K562 (cell line): ENCODE measurements around the gene NEUROD2. TPM values are rescaled to one million over a fixed set of nuclear protein-coding genes. Genes with fewer than 3 reads are reported as not detected.
A peak's percentile ranks its signal among the peaks of the same experiment; 100 is the strongest.

ENCODE experiments used
- ATAC-seq: fragments of 200-7000 bp; cut with Tn5 transposase; 3 replicates; pipeline ENCODE4 v1.9.1; 2020; ENCODE audit warnings: moderate library complexity
- BruUV-seq: library from RNA; stranded (reverse); fragments of 400-500 nt; replicated peaks from 2 replicates; lab custom pipeline; 2021; lab: Mats Ljungman, UMichigan
- CTCF ChIA-PET: fragments of 300-600 bp; formaldehyde crosslinking; extraction: SDS; loops from one replicate; lab custom pipeline; 2021; ENCODE audit warnings: low intra/inter-chr PET ratio; lab: Yijun Ruan, JAX
- POLR2A ChIA-PET: fragments of 300-600, 350-650 bp; sonication (Branson Sonifier 250); formaldehyde crosslinking; extraction: SDS; loops from one replicate; lab custom pipeline; 2021; ENCODE audit warnings: antibody characterized with exemption, inconsistent platforms; lab: Yijun Ruan, JAX
- DNase-seq, 4 experiments: peaks; one replicate each; pipeline versions ENCODE4 v3.0.0 to v3.0.0-alpha.2; 2011 to 2018; ENCODE audit warnings: low spot score in 3 of 4, mixed read lengths in 3 of 4; ENCODE audit errors: extremely low read depth in 1 of 4
- FAIRE-seq: peaks from 2 replicates; lab custom pipeline; 2011; peaks lifted over from hg19 to GRCh38; lab: Jason Lieb, UNC
- H2AFZ ChIP-seq: 2 replicates; pipeline ENCODE4 v1.6.0; 2011; ENCODE audit warnings: low read depth, low read length, control low read depth, inconsistent platforms
- H3K27ac ChIP-seq: fragments of 200-600 bp; 3 replicates; pipeline ENCODE4 v1.8.0; 2011; ENCODE audit warnings: low read depth, mild to moderate bottlenecking, control low read depth, inconsistent platforms, low read length, moderate library complexity, mixed read lengths; ENCODE audit errors: extremely low read depth
- H3K27me3 ChIP-seq, 2 experiments: fragments of 300-600 bp in 1 of 2; 2 replicates in 1 of 2; 3 replicates in 1 of 2; pipeline versions ENCODE4 v1.6.0 to v1.8.0; 2011; ENCODE audit warnings: inconsistent platforms in 2 of 2, low read length in 2 of 2, mild to moderate bottlenecking in 1 of 2, mixed read lengths in 1 of 2, moderate library complexity in 1 of 2; ENCODE audit not compliant: control insufficient read depth in 2 of 2, insufficient read depth in 2 of 2
- H3K36me3 ChIP-seq: fragments of 300-600 bp; 3 replicates; pipeline ENCODE4 v1.8.0; 2011; ENCODE audit warnings: mild to moderate bottlenecking, low read length, inconsistent platforms; ENCODE audit not compliant: control insufficient read depth, insufficient read depth
- H3K4me1 ChIP-seq, 2 experiments: fragments of 200-600 bp in 1 of 2; replicated peaks in 1 of 2; 2 replicates in 1 of 2; 3 replicates in 1 of 2; pipeline versions ENCODE4 v1.5.1 to v1.8.0; 2011; ENCODE audit warnings: inconsistent platforms in 2 of 2, low read length in 2 of 2, mild to moderate bottlenecking in 1 of 2, mixed read lengths in 1 of 2, moderate library complexity in 1 of 2; ENCODE audit not compliant: control insufficient read depth in 2 of 2, insufficient read depth in 2 of 2
- H3K4me2 ChIP-seq: 2 replicates; pipeline ENCODE4 v1.6.1; 2011; ENCODE audit warnings: low read length, control low read depth, inconsistent platforms, mixed read lengths; ENCODE audit not compliant: insufficient read depth
- H3K4me3 ChIP-seq: fragments of 200-600 bp; sonication (generic), shearing (Covaris generic); 2 replicates; pipeline ENCODE4 v1.5.1; 2016; ENCODE audit warnings: control low read depth, inconsistent platforms
- H3K79me2 ChIP-seq: fragments of 200-600 bp; 3 replicates; pipeline ENCODE4 v1.8.0; 2011; ENCODE audit warnings: low read length, inconsistent platforms; ENCODE audit not compliant: control insufficient read depth, insufficient read depth
- H3K9ac ChIP-seq, 2 experiments: 2 replicates each; pipeline versions ENCODE4 v1.6.0 to v1.6.1; 2011; ENCODE audit warnings: low read depth in 2 of 2, low read length in 2 of 2, control low read depth in 1 of 2, inconsistent platforms in 1 of 2, mild to moderate bottlenecking in 1 of 2, mixed read lengths in 1 of 2; ENCODE audit not compliant: insufficient read depth in 1 of 2
- H3K9me1 ChIP-seq: one replicate; pipeline ENCODE4 v1.6.0; 2011; ENCODE audit warnings: inconsistent platforms, mild to moderate bottlenecking, low read length, moderate library complexity; ENCODE audit not compliant: control insufficient read depth, insufficient read depth
- H3K9me3 ChIP-seq: replicated peaks from 2 replicates; pipeline ENCODE4 v1.5.1; 2011; ENCODE audit warnings: low read depth, low read length, inconsistent platforms; ENCODE audit not compliant: control insufficient read depth, insufficient read depth
- H4K20me1 ChIP-seq: replicated peaks from 2 replicates; pipeline ENCODE4 v1.6.1; 2011; ENCODE audit warnings: low read length, inconsistent platforms, mixed read lengths; ENCODE audit not compliant: control insufficient read depth, insufficient read depth
- BCOR ChIP-seq: fragments of 450-650 bp; IDR thresholded peaks from 2 replicates; pipeline ENCODE4 v1.6.1; 2016
- CHD2 ChIP-seq: IDR thresholded peaks from 2 replicates; pipeline ENCODE4 v1.6.1; 2011; ENCODE audit warnings: low read depth, low read length
- EGR1 ChIP-seq: fragments of 450-650 bp; conservative IDR thresholded peaks from 2 replicates; pipeline ENCODE4 v1.6.1; 2017; ENCODE audit warnings: mild to moderate bottlenecking
- RBM25 ChIP-seq: fragments of 200-400 bp; formaldehyde crosslinking; IDR thresholded peaks from 2 replicates; pipeline ENCODE4 v1.6.1; 2018; ENCODE audit warnings: low read length, low read depth, moderate library complexity; ENCODE audit not compliant: severe bottlenecking
- ZFPM2 ChIP-seq: fragments of 250-450 bp; sonication (Bioruptor Pico); IDR thresholded peaks from 2 replicates; pipeline ENCODE4 v1.5.1; 2022; ENCODE audit warnings: mild to moderate bottlenecking
- WGBS: fragments of 100-300 bp; shearing (Covaris generic); methylation state at CpG from one replicate; pipeline ENCODE4 v1.1.6; 2016; ENCODE audit warnings: low coverage, mixed read lengths; ENCODE audit not compliant: insufficient coverage; ENCODE audit errors: missing lambda C conversion rate; 5-methylcytosine and 5-hydroxymethylcytosine counted together
- in situ Hi-C: fragments of 300-500 bp; cut with MboI; formaldehyde crosslinking; loops from 4 replicates; pipeline ENCODE4 v1.15.0; 2018; ENCODE audit warnings: inconsistent platforms, mixed read lengths
- intact Hi-C: fragments of 100-400 bp; cut with micrococcal nuclease; formaldehyde crosslinking; loops from 2 replicates; pipeline ENCODE4 v1.14.2; 2022
- polyA plus RNA-seq, 8 experiments: library from polyadenylated mRNA; depleted of rRNA in 4 of 8; stranded (reverse) in 5 of 8; unstranded in 3 of 8; fragments of >200 nt; fragmentation: Nextera tagmentation in 2 of 8; fragmentation: Illumina TruSeq in 1 of 8; extraction: Ambion mirVana in 2 of 8; extraction: Trizol in 1 of 8; gene quantifications; 2 replicates each; pipeline versions ENCODE4 v1.2.1 to v1.2.3, GENCODE V29; 2011 to 2014; ENCODE audit warnings: inconsistent platforms in 1 of 8, missing spikeins in 1 of 8
- total RNA-seq, 7 experiments: library from RNA; depleted of rRNA in 6 of 7; stranded (reverse); fragments of >200 nt in 6 of 7; fragmentation: Illumina TruSeq in 2 of 7; extraction: Trizol in 2 of 7; gene quantifications; 2 replicates each; pipeline versions ENCODE4 v1.2.1 to v1.2.3, GENCODE V29; 2011 to 2021; ENCODE audit warnings: low replicate concordance in 1 of 7

Gene NEUROD2
- total and polyA plus RNA-seq, 9 of the 15 experiments (the other 6 are each of a cell fraction or from before 2014, with no cell fraction given): not detected

GRCh38 chr17:39581071-39581758, 26.5 kb downstream of the NEUROD2 start:
- Histone ChIP-seq H3K27ac (no peak overlapping the region), H3K9me1 (peaks cover 2% of the 10 kb centered on the region), H2AFZ (no peak overlapping the region), H3K4me1 (no peaks in the 10 kb centered on the region), H3K4me2 (no peak overlapping the region), H3K9ac (no peak overlapping the region), H3K9me3 (no peaks in the 10 kb centered on the region), H3K36me3 (no peaks in the 10 kb centered on the region), H3K4me3 (no peak overlapping the region), H4K20me1 (0 out of 2 replicates have a peak, but pooled peaks cover 7% of the 10 kb centered on the region), H3K27me3 (peaks cover 23 to 43% of the 10 kb centered on the region in 2 experiments), H3K79me2 (no peaks in the 10 kb centered on the region)
- CTCF ChIA-PET: no interaction called here
- DNase-seq: no peak
- in situ Hi-C loops: no loop called here
- no TSS peak for BruUV-seq
- no peak for ATAC-seq
- peak; percentile 49; the same call in 1 of the 2 replicates for TF ChIP-seq BCOR
- TF ChIP-seq EGR1: no peak
- no peak for TF ChIP-seq CHD2
- TF ChIP-seq RBM25: peak; percentile 57
- intact Hi-C loops: no loop called here
- POLR2A ChIA-PET: no interaction called here
- no peak for FAIRE-seq
- WGBS: 6% methylated on average over 20 of the region's 20 CpGs

DNA sequence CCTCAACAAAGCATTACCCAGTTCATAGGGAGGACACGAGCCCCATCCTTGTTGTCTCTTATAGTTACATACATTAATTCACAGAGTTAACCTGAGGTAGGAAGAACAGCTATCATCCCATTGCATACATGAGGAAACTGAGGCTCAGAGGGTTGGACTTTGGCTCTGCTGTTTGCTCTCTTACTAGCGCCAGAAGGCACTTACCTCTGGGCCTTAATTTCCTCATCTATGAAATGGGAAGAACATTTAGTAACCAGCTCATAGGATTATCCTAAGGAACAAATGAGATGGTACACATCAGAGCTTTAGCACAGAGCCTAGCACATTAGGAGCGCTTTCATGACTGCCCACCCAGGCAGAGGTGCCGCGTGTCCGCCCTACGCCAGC, 27.6 kb downstream of the NEUROD2 start:
- intact Hi-C loops (no loop called here), in situ Hi-C loops (no loop called here)
- DNase-seq (no peak), FAIRE-seq (no peak), ATAC-seq (no peak)
- Histone ChIP-seq H3K4me3 (no peak overlapping the region), H3K9me1 (peaks cover 4% of the 10 kb centered on the region), H3K79me2 (no peaks in the 10 kb centered on the region), H3K27ac (no peak overlapping the region), H4K20me1 (0 out of 2 replicates have a peak, but pooled peaks cover 7% of the 10 kb centered on the region), H3K36me3 (no peaks in the 10 kb centered on the region), H3K4me2 (no peak overlapping the region), H2AFZ (no peak overlapping the region), H3K4me1 (no peaks in the 10 kb centered on the region; a peak in 1 of 5 replicates), H3K9ac (no peak overlapping the region), H3K9me3 (no peaks in the 10 kb centered on the region), H3K27me3 (peaks cover 27 to 47% of the 10 kb centered on the region in 2 experiments)
- 9% methylated on average over 7 of the region's 7 CpGs for WGBS
- no TSS peak for BruUV-seq
- ChIA-PET POLR2A (interaction anchor here (0.6 to 1.1 kb wide), 2 partner anchors 8 to 25 kb away, joined by 3 read pairs; no protein-coding TSS in a partner anchor), CTCF (no interaction called here)
- TF ChIP-seq ZFPM2 (CRISPR knock-in tag) (no peak), RBM25 (peak; percentile 79)
